ENCODE measurements around the gene RAB31.
"Not testable (repeated sequence)": the region's sequence is repeated elsewhere in the genome, so short reads cannot be mapped to it uniquely, and the experiment has no call there.

The RAB31 gene

DNA sequence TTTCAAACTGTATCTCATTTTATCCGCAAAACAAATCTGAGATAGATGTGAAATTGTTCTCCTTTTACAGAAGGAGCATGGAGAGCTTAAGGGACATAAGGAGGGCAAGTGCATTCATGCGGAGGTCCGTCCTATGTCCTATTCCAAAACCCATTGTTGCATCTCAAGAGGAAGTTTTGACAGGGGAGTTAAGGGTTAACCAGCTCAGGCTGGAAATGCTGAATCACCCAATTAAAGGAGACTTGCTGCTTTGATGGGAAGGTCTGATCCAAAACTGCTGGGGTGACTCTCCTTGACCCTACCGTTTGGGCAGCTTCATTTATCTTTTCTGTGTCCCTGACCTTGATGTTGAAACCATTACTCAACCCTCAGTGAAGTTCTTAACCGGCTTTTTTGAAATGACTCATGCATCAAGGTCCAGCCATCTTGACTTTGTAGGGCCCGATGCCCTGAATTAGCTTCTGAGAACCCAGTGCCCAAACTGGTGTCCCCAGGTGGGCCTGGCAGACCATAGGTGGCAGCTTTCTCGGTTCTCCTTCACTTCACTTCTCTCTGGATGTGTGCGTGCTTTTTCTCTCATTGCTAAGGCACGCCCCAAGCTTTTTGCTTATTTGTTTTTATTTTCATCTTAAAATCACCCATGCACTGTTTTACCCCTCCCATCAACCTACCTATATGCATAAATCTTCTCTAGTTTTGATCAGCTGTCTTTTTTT, 161.8 kb downstream of the RAB31 start:
- peak; percentile 87 for DNase-seq

DNA sequence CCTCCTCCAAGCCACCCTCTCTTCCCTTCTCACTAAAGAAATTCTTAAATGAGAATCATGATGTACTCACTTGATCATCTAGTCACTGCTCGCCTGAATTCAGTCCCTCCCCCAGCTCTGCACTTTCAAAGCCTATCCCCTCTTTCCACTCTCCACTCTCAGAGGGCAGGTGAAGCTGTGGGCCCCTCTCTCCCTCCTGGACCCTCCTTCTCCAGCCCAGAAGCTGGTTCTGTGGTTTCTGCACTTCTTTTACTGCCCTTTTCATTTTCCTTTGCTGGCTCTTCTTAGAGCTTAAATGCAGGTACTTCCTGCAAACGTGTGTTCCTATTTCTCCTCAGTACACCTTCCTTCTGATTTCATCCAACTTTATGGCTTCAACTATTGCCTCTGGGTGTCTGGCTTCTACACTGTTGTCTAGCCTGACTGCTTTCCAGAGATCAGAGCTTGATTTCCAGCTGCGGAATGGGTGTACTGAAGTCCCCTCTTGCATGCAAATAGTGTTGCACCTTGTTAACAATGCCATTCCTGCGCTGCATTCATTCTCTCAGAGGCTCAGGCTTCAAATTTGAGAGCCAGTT, 162.4 kb downstream of the RAB31 start:
- DNase-seq: no peak

DNA sequence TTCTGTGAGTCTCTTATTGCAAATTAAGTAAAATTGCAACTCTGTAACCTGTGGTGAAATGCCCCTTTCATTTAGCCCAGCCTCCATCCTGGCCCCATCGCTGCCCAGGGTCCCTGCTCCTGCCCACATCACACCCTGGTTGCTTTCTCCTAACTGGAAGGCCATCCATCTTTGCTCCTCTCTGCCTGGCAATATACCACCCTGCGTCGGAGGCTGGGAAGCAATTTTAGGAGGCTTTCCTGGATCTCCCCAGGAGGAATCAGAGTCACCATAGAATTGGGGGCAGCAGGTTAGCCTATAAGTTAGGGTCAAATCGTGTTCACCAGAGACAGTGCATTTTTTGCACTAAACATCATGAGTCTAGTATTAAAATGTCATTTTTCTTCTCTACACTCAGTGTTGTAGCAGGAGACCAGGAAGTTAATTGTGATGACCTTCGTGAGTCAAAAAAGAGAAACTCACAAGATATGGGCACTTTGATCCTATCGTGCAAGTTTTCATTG, 163.2 kb downstream of the RAB31 start:
- DNase-seq: no peak

DNA sequence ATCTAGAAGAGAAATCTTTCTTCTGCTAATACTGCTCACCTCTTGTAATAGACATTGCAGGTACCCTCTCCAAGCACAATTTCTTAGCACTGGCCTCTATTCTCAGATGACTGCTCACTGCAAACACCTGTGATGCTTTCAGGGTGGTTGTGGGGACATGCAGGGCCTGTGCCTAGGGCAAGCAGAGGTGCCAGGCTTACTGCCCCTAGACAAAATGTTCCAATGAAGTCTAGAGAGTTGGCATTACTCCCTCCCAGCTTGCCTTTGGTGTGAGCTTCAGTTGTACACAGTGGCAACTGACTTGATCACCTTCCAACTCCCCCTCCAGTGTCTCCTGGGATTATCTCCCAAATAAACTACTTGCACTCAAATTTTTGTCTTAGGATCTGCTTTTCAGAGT, 164.7 kb downstream of the RAB31 start:
- DNase-seq: no peak

DNA sequence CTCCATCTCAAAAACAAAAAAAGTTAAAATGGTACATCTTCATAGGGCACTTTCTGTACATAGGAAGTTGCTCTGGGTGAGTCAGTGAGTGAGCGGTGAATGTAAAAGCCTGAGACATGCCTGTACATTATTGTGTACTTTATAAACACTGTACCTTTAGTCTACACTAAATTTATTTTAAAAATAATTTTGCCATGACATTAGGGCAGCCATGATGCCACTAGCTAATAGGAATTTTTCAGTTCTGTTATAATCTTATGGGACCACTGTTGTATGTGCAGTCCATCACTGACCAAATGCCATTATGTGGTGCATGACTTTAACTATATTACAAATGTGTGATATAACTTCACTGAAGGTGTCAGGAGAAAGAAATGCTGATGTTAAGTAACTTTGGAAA, 166.6 kb downstream of the RAB31 start:
- DNase-seq: no peak

DNA sequence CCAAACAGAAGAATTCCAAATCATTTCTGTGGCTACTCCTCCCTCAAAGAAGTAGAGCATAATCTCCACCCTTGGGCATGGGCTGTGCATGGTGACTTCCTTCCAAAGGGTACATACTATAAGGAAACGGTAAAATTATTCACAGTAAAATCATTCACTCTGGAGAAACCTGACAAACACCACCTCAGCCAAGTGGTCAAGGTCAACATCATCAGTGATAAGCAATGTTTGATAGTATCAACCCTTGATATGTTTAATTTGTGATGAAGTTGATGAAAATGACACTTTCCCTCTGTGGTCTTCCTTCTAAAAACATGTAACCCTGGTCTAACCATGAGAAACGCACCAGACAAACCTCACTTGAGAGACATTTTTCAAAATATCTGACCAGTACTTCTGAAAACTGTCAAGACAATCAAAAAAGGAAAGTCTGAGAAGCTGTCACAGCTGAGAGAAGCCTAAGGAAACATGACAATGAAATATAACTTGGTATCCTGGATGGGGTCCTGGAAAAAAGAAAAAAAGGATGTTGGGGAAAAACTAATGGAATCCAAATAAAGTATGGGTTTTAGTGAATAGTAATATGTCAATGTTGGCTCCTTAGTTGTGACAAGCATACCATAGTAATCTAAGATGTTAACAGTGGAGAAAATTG, 168.2 kb downstream of the RAB31 start:
- peak; percentile 31 for DNase-seq

DNA sequence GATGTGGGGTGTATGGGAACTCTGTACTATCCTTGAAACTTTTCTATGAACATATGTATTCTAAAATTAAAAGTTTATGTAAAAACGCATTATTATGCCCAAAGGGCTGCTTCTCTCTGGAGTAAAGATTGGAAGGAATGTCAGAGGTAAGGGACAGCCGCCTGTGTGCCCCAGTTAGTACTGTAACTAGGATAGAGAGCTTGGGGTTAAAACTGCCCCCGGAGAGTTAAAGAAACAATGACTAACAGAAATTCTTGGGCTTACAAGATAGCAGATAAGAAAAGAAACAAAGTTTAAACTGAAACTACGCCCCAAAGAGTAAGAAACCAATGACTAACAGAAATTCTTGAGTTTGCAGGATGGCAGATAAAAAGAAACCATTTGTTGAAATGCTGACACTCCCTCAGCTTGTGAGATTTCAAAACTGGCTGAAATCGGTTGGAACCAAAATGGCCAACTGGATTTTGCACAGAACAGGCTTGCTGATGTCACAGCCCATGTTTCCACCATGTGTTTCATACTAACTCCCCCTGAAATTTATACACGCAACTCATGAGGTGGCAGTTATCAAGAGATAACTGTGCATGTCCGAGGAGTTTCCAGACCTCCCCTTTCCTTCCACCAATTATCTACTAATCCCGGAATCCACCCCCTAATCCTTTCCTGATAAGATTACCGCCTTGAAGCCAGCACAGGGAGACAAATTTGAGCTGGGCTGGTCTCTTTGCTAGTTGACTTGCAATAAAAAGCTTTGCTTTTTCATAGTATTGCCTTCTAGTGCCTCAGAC, 169.0 kb downstream of the RAB31 start:
- peak; percentile 98 for DNase-seq

DNA sequence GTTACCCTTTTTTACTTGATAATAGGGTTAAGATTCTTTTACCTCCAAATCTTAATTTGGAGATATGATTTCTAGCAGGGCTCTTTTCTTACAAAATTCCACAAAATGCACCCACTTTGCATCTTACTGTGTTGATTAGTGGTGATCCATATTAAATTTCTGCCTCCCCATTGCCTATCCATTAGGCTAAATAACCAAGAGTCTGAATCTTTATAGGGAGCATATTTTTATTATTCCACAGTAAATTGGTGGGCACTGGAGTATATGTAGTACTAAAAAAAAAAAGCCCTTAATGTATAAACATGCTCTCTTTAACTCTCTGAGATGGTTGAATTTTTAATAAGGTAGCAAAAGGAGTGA, 169.5 kb downstream of the RAB31 start:
- DNase-seq: no peak

DNA sequence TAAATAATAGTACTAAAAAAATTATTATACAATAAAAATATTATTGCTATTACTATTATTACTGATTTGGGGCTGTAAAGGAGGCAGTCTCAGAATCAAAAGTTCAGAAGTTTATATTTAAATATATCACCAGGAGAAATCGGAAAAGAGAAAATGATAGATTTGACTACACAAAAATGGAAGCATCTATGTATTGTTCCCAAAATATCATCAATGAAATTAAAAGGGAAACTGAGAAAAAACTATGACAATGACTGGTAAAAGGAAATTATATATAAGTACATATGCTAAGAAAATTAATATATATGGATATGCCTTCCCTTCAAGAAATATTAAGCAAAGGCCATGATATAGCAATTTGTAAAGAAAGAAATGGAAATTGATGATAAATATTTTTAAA, 170.0 kb downstream of the RAB31 start:
- no peak for DNase-seq

DNA sequence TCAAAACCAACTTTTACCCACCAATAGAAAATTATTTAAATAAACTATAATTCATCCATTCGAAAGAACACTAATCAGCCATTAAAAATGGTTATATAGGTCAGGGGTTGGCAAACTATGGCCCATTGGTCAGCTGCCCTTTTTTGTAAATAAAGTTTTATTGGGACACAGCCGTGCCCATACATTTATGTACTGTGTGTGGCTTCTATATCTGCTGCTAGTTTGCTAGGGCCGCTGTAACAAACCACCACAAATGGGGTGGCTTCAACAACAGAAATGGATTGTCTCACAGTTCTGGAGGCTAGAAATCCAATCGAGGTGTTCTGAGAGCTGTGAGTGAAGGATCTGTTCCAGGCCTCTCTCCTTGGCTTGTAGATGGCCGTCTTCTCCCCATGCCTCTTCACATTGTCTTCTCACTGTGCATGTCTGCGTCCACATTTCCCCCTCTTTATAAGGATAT, 170.7 kb downstream of the RAB31 start:
- DNase-seq: no peak

DNA sequence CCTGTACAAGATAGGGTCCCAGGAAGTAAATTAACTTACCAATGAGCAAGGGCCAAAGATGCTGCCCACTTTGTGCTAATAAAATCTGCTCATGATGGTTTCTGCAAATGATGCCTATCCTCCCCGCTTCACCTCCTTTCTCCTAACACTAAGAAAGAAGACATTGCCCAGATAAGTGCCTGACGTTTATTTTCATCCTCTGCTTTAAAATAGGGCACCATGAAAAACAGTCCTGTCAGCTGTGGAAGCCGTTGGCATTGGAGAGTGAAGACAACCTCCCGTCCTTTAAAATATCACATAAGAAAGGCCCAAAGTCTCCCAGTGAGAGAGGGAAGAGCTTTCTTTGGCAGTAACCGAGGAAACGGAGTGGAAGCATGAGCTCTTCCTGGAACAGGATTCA, 176.0 kb downstream of the RAB31 start:
- DNase-seq: no peak

DNA sequence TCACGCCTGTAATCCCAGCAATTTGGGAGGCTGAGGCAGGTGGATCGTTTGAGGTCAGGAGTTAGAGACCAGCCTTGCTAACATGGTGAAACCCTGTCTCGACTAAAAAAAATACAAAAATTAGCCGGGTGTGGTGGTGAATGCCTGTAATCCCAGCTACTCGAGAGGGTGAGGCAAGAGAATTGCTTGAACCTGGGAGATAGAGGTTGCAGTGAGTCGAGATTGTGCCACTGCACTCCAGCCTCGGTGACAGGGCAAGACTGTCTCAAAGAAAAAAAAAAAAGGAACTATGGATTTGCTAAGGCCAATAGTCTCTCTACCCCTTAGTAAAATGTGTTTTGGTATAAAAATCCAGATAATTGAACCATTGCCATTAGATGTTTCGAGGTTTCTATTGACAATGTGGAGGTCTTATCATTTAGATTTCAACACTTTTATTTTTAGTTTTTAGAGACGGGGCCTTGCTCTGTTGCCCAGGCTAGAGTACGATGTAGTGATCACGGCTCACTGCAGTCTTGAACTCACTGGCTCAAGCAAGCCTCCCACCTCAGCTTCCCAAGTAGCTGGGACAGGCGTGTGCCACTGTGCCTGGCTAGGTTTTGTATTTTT, 176.5 kb downstream of the RAB31 start:
- no peak for DNase-seq

DNA sequence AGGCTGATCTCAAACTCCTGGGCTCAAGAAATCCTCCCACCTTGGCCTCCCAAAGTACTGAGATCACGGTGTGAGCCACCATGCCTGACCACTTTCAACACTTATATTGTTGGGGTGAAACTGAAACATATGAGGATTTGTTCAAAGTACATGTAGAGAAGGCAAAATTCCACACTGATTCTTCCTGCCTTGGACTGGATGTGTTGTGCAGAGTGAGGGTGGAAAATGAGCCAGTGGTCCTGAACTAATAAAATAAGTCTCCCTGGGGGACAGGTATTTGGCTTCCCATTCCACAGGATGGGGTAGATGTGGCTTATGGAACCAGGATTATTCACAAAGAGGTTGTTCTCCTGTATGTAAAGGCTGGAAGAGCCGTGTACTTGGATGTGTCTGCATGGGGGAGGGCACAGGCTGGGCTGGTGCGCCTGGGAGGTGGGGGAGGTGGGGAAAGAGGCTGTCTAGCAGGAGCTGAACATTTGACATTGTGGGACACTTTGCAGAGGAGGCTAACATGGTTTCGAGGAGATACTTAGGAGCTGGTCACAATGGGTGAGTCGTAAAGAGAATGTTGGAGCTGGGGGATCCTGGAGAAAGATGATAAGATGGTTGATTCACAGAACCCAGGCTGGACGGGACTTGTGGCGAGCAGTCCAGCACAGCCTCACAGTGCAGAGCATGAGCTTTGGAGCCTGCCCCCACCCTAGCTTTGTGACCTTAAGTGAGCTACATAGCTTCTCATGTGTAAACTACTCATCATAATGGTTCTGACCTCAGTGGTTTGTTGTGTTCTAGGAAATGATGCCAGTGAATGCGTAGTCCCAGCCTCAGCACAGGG, 177.3 kb downstream of the RAB31 start, which contains the start of gene TXNDC2:
Gene TXNDC2, plus strand, starts transcription at position 804 of the 835 bp plus-strand sequence. CDS start 708 bp downstream, outside the sequence.
- peak; percentile 80 for DNase-seq

DNA sequence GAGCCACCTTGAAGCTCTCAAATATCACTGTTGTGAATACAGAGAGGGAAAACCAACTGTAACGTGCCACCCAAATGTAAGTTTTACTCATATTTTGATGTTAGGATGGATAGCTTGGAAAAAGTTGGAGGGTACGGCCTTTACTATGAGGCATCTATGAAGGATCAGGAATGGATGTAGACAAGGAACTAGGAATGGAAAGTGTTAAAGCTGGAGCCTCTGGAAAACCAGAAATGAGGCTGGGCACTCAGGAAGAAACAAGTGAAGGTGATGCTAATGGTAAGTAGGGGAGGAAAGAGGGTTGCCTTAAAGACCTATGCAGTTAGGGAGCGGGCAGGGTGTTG, 177.9 kb downstream of the RAB31 start:
- DNase-seq: no peak

DNA sequence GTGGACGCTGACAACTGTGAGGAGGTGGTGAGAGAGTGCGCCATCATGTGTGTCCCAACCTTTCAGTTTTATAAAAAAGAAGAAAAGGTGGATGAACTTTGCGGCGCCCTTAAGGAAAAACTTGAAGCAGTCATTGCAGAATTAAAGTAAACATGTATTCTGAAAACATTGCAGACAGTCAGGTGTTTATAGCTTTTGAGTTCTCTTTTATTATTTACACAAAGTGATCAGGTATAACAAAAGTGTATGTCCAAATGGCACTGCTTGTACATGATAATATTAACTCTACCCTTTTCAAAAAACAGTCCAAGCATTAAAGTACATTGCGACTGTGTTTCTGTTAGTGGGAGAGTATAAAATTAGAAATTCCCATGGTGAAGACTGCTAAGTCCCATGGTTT, 179.9 kb downstream of the RAB31 start:
- no peak for DNase-seq

DNA sequence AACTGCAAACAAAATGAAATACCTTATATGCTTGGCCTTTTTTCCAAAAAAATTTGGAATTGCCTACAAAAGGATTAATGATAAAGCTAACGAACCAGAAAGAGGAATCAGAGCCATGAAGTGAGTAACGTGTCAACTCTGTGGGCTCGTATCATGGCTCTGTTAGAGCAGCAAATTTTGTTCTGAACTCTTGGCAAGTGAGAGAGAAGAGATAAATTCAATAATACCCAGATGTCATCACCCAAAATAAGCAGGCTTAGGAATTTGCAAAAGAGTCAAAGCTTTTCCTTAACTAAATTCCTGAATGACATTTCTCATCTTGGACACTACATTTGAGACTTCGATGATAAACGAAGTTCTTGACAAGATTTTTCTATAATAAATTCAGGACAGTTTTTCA, 182.1 kb downstream of the RAB31 start:
- DNase-seq: no peak

DNA sequence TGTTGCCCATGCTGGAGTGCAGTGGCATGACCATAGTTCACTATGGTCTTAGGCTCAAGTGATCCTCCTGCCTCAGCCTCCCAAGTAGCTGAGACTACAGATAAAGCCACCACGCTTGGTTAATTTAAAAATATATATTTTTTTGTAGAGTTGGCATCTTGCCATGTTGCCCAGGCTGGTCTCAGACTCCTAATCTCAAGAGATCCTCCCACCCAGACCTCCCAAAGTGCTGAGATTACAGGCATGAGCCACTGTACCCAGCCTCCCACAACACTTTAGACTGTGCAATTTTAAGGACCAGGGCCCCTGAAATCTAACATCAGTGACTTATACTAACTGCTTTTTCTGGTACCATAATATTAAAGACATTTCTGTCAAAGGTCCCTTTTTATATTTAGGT, 182.9 kb downstream of the RAB31 start:
- DNase-seq: peak; percentile 84

DNA sequence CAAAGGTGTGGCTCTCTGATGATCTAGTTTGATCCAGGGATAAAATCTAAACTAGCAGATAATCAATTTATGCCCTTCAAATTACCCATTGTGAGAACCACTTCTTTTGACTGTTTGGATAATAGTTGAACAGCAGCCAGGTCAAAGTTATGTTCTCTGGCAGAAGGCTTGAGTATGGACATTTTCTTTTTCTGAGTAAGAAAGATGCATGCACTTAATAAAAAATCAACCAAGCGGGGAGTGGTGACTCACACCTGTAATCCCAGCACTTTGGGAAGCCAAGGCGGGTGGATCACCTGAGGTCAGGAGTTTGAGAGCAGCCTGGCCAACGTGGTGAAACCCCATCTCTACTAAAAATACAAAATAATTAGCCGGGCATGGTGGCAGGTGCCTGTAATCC, 183.4 kb downstream of the RAB31 start:
- DNase-seq: not testable (repeated sequence)

DNA sequence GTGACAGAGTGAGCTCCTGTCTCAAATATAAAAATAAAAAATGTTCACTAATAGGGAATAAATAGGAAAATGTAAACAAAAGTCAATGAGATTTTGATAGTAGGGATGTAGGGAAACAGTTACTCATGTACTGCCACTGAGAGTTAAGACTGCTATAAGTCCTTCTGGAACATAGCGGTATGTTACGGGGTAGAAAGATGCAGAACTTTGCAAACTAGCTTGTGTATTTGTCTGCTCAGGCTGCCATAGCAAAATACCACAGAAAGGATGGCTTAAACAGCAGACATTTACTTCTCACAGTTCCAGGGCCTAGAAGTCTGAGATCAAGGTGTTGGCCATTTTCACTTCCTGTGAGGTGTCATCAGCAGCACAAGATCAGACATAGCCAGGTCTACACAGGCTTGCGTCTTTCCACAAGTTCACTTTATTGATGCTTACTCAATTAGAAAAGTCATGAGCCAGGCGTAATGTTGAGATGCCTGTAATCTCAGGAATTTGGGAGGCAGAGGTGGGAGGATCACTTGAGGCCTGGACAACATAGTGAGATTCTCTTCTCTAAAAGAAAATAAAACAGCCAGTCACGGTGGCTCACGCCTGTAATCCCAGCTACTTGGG, 186.5 kb downstream of the RAB31 start:
- no peak for DNase-seq

DNA sequence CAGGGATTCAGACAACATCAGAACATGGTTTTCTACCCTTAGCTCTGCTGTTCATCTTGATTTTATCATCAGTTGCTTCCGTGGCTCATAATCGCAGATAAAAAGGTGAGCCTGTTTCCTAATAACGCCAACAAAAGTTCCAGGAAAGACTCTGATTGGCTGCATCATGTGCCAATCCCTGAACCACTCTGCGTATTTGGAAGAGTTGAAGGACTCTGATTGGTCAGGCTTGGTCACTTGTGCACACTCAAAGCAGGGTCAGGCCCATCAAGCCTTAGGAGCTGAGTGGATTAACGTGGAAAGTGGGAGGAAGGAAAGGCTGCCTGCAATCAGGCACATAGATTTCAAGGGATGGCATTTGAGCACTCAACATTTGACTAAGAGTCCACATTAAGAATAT, 189.0 kb downstream of the RAB31 start:
- DNase-seq: no peak

DNA sequence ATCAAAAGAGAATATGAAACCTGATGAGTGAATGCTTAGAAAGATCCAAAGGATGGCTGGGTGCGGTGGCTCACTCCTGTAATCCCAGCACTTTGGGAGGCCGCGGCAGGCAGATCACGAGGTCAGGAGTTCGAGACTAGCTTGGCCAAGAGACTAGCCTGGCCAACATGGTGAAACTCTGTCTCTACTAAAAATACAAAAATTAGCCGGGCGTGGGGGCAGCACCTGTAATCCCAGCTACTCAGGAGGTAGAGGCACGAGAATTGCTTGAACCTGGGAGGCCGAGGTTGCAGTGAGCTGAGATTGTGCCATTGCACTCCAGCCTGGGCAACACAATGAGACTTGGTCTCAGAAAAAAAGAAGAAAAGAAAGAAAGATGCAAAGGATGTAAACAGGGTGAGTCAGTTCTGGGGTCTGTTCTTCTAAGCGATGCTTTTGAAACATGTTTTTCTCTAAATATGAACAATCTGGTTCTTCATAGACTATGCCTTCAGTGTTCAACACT, 189.7 kb downstream of the RAB31 start:
- not testable (repeated sequence) for DNase-seq

Data from hematopoietic multipotent progenitor cell treated with erythropoietin and hydrocortisone succinate and interleukin-3 and kit ligand, for 8 days (in vitro differentiated cells).